GM19043 (cell line): ENCODE data around the gene NGLY1.

Experiments used
- ATAC-seq: cut with Tn5 transposase; IDR thresholded peaks from one replicate; pipeline ENCODE4 v1.9.1; 2021; ENCODE audit warnings: low read depth; ENCODE audit not compliant: unreplicated experiment

Gene NGLY1, protein sequence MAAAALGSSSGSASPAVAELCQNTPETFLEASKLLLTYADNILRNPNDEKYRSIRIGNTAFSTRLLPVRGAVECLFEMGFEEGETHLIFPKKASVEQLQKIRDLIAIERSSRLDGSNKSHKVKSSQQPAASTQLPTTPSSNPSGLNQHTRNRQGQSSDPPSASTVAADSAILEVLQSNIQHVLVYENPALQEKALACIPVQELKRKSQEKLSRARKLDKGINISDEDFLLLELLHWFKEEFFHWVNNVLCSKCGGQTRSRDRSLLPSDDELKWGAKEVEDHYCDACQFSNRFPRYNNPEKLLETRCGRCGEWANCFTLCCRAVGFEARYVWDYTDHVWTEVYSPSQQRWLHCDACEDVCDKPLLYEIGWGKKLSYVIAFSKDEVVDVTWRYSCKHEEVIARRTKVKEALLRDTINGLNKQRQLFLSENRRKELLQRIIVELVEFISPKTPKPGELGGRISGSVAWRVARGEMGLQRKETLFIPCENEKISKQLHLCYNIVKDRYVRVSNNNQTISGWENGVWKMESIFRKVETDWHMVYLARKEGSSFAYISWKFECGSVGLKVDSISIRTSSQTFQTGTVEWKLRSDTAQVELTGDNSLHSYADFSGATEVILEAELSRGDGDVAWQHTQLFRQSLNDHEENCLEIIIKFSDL

DNA sequence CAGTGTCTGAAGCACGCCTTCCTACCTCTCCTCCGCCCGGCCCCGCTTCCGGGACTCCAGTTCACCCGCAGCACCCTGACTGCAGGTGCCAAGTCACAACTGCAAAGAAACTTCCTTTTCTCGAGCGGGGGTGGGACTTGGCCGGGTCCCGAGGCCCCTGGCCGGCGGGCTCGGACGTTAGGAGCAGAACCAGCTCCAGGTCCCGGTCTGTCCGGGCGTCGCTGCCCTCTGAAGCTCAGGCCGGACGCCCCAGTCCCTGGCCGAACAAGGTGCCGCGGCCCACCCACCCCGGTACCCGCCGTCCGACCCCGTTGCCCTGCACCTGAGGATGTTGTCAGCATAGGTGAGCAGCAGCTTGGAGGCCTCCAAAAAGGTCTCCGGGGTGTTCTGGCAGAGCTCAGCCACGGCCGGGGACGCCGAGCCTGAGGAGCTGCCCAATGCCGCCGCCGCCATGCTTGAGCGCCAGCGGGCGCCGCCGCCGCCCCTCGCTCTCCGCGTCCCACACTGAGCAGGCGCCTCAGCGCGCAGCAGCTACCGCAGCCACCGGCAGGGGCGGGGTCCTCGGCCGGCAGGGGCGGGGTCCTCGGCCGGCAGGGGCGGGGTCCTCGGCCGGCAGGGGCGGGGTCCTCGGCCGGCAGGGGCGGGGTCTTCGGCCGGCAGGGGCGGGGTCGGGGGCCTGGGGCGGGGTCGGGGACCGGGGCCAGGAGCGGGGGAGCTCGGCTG, at the start of gene NGLY1:
Gene NGLY1 (minus strand): TSS at position 506 of the 723 bp plus-strand sequence. CDS start 53 bp downstream, at position 453.
- peak; percentile 68 for ATAC-seq

DNA sequence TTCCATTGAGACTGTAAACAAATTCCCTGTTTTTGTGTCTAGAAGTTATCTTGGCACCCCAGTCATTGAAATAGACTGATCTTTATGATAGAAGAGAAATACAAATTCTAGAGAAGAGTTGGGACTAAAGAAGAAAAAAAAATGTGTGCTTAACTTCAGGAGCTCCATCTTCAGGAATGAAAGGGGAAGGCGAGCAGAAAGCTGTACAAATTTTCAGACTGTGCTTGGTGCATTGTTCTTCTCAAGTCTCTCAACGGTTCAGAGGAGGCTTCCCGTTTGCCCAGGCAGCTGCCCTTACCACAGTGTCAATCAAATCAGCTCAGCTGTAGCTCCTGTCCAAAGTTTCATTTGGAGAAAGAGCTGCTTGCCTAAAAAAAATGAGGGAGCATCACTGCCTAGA, 48.3 kb upstream of the NGLY1 start:
- peak; percentile 39 for ATAC-seq

DNA sequence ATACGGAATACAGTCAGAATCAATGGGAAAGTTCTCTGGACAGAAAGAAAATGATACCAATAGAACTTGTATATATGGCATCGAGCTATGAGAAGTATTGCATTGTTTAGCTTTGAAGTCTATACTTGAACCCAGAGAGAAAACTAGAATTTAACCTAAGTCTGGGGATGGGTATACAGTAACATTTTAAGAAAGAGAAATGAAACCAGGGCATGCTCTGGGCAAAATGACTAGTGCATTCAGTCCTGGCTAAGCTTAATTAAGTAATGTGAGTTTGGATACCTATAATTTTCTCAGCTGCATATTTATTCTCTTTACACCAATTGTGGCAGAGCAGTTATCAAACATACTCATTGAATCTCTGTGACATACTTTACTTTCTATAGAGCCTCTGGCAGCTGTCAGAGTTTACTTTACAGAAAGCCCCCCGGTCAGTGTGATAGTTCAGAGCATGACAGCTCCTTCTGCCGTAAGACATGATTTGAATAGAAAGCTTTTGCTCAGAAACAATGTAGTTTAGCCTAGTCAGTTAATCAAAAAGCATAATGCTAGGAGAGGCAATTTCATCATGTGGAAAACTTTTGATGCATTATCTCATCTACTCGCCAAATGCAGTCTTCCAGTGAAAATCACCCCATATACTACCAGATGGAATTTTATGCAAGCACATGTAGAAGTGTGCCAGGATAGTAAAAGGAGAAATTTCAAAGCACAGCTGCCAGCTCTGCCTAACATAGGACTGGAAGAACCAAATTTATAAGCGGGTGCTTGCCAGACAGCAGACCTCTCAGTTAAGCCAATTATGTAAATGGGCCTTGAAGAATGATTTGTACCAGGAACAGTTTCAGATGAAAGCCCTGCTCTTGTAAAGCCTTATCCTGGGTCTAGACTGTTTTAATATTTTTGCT, 47.4 kb upstream of the NGLY1 start:
- no peak for ATAC-seq

DNA sequence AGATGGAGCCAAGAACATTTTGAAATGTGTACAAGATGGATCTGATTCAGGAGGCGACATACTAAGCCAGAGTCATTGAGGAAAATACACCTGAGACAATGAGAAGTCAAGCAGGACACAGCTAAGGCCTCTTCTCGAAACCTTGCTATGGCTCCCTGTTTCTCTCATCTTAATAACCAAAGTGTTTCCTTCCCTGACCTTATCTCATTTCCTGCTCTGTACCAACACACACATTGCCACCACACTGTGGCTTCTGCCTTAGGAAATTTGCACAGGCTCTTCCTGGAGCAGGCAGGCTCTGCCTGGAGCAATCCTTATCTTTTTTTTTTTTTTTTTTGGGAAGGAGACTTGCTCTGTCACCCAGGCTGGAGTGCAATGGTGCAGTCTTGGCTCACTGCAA, 43.3 kb upstream of the NGLY1 start:
- no peak for ATAC-seq

DNA sequence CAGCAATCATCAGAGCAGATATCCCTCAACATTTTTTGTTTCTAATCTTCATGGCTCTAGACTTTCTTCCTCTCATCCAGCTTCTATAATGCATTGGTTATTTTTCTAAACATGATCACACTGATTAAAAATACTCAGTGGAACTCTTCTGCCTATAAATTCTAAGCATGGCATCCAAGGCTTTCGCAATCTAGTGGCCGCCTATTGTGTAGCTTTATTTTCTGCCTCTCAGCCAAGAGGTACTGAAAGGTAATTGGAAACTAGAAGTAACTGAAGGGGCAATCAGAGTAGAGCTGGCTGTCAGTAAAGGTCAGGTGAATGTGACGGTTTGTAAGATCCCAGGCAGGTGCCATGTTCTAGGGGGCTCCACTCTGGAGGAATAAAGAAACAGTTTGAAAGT, 40.1 kb upstream of the NGLY1 start:
- ATAC-seq = no peak

DNA sequence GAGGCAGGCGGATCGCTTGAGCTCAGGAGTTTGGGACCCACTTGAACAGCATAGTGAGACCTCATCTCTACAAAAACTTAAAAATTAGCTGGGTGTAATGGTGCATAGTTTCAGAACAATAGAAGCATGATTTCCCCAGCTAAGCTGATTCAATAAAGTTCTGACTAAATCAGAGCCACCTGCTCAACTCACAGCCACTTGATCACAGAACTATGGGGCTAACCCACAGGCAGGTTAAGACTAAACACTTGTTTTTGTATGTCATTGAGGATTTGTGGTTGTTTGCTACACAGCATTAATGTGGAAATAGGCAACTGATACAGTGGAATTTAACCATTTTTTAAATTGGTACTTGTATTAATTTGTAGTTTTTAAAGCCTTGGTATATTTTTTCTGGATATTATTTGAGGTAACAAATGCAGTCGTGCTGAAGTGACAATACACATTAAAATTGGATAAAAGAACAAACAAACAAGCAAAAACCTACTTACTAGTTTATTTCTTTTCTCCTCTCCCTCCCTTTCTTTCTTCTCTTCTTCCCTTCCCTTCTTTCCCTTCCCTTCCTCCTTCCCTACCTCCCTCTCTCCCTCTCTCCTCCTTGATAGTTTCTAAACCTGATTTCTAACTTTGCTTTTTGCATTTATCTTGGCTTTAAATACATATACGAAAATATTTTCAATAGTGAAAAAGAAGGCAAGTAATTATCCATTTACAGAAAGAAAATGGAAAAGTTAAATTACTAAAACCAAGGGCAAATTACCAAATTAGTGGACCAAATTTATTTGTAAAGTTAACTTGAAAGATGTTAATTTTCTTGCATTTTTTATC, 38.7 kb upstream of the NGLY1 start:
- ATAC-seq = no peak

DNA sequence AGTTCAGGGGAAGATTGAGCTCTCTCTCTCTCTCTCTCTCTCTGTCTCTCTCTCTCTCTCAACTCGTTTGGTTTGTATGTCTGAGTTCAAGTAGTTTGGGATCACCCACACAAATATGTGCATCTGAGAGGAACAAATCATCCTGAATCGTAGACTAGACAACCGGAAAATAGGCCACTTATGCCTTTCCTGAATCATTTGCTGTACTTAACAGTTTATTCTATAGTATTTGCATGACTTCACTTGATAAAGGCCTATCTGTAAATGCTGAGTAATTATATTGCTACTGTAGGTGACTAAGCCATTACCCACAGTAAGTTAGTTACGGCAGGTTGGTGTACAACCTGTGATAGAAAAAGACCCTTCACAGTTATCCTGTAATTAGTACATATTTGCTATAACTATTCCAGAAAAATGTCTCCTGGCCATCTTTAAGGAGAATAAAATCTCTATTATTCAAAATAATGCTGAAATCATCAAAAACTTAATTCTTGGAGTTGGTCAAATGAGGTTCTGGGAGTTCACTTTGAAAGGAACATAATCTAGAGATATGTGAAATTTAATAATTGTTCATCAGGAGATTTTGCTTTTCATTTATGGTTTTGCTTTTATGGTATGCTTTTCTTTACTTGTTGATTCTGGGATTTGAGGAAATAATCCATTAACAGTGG, 37.7 kb upstream of the NGLY1 start:
- ATAC-seq = no peak

DNA sequence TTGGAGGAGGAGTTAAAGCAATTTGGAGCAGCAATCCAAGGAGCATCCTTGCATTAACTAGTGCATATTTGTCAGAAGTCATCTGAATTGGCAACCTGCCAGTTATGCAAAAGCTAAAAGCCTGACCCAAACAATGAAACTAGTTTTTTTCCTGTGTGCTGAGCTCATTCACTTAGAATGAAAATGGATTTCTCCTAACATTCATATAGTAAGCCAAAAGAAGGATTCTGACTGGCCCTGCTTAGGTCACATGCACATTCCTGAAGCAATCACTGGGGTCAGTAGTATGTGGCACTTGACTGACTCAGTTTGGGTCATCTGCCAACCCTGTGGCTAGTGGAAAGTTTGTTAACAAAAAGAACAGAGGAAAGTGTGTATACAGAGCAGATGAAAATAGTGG, 37.1 kb upstream of the NGLY1 start:
- ATAC-seq = no peak

DNA sequence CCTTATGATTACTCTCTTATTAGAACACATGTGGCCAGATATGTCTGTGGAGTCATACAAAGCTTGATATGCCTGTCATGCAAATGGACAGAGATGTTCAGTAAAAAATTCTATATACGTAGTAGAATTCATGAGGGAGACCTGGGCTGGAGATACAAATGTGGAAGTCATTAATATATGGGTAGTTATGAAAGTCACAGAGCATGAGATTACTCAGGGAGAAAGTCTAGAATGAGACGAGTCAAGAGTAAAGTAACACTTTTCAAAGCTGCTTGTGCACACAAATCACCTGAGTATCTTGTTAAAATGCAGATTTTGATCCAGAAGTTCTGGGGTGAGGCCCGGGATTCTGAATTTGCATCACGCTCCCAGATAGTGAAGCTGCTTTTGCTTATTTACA, 35.1 kb upstream of the NGLY1 start:
- no peak for ATAC-seq

DNA sequence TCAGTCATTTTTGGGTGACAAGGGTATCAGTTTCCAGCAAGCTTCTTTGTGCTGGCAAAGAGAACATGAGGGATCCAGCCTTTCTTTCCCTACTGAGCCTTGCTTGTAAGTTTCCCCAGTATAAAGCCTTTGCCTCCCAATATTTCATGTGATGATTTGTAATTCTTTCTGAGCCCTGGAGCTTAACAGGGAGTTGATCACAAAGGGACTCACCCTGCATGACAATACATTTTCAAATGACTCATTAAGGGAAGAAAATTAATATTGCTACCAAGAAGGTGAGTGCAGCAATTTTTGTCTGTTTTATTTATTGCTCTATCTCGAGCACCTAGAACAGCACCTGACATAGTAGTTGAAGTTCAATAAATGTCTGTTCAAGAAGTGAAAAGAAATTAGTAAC, 34.4 kb upstream of the NGLY1 start:
- ATAC-seq = no peak

DNA sequence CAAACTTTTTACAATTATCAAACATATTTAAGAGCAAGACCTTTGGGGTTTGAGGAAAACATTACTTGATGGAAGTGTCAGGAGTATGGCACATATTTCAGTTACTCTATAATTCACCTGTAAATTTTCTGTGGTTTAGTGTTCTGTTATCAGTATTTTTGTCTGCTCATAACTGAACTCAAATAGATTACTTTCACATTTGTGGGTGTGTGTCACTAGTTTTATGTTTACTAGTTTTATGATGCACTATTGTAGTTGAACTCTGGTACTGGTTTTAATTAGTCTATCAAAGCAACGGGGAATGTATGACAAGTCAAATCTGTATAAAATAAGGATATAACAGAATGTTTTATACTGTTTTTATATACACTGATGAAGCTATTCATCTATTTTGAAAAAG, 33.9 kb upstream of the NGLY1 start:
- peak; percentile 41 for ATAC-seq

DNA sequence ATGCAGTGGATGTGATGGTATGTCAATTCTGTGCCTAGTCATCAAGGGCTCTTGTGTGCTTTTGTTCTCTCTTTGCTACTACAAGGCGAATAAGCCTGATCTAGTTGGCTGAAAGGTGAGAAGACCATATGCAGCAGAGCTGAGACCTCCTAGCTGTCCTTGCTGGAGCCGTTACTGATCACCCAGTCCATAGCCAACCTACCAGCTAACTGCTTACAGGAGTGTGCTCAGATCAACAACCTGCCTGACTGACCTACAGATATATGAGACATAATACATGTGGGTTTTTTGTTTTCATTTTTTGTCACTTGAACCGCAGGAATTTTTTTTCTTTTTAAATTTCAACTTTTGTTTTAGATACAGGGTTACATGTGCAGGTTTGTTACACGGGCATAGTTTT, 29.4 kb upstream of the NGLY1 start:
- no peak for ATAC-seq

DNA sequence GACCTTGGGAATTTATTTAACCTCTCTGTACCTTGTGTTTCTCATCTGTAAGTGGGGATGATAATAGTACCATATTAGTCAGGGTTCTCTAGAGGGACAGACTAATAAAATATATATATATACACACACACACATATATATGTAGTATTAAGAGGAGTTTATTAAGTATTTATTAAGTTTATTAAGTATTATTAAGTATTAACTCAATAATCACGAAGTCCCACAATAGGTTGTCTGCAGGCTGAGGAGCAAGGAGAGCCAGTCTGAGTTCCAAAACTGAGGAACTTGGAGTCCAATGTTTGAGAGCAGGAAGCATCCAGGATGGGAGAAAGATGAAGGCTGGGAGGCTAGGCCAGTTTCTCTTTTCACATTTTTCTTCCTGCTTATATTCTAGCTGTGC, 21.4 kb upstream of the NGLY1 start:
- no peak for ATAC-seq

DNA sequence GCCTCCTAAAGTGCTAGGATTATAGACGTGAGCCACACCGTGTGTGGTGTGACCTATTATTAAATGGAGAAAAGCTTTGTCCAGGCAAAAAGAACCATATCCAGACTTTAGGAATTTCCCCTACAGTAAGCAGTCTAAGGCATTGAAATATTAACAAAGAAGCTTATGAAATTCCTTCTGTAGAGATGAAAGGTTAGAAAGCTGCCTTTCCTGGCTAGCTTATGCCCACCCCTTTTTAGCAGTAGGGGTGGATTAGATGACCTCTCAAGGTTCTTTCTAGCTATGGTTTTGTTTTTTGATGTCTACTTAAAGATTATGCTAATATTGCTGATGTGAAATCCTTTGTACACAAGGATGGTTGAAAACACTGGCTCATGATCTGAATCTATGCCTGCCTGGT, 20.6 kb upstream of the NGLY1 start:
- no peak for ATAC-seq

DNA sequence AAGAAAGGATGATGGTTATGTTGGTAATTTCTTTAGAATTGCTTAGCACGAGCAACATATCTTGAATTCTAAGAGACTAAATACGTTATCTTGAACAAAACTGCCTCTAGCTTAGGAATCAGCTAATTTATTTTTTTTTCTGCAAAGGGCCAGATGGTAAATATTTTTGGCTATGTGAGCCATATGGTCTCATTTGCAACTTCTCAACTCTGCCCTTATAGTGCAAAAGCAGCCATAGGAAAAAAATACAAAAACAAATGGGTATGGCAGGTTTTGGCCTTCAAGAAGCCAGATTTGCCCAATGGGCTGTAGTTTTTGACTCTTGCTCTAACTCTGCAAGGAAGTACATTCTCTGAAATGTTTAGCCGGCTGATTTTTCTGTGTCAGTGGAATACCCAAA, 18.5 kb upstream of the NGLY1 start:
- ATAC-seq = no peak

DNA sequence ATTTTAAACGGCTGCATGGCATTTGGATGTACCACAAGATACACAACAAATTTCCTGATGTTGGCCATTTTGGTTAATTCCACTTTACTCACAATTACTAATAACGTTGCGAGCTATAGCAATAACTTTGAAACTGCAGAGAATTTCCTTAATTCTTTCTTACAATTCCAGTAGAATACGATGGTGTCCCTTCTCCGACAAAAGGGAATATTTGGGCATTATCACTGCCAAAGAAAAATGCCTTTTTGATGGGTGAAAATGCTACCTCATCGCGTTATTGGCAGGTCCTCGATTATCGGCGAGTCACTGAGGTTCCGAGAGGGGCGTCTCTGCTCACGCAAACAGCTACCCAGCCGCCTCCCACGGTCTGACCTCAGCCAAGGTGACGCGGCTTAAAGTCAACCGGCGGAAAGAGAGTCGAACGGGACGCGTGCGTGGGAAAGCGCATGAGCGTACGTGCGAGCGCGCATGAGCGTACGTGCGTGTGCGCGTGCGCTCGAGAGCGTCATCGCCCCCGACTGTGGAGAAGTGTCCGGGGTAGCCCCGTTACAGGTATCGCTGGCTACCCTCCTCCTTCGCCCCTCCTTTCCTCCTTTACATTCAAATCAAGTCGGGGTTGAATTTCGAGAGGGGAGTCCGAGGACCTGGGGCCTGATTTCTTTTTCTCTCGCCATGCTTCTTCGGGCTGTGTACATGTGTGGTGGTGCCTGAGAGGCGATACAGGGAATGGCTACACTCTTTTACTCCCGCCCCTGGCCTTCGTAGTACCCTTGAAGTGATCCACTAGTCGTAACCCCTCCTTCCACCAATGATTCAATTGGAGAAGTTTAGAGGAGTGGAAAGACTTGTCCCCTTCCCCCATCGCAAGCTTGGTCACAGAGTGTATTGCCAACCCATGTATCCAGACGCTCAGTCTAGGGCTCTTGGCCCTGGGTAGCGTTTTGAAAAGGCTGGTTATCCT, 6.6 kb upstream of the NGLY1 start, which contains the start of gene OXSM:
Gene OXSM (plus strand): TSS at position 495 of the 961 bp plus-strand sequence. CDS start 931 bp downstream, outside the sequence.
- peak; percentile 90 for ATAC-seq

DNA sequence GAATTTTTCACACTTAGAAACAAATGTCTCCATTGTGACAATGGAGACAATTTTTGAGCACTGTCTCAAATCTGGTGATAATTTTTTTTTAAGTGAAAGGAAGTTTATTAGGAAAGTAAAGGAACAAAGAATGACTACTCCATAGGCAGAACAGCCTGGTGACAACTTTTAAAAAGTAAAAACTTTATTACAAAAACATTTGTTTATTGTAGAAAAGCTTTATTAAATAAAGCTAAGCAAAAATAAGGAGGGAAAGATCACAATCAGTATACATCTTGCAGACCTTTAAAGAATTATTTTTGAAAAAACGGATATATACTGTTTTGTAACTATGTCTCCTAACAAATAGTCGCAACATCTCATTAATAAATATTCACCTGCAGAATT, 6.0 kb upstream of the NGLY1 start:
- ATAC-seq = no peak

DNA sequence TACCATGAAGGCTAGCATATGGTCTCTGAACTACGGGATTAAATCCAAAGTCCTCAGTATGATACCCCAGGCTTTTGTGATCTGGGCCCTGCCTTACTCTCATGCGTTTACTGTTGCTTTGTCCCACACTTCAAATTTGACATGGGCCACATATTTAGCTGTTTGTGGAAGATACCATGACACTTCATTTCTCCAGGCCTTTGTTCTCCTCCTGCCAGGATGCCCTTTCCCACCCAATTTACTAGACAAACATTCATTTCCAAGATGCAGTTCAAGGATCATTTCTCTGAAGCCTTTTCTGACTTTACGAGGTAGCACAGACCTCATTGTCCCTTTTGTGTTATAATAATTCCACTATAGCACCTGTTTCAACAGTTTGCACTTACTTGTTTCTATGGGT, 4.4 kb upstream of the NGLY1 start:
- no peak for ATAC-seq
